ENCODE data around the gene CD300H. TPM values are rescaled to one million over a fixed set of nuclear protein-coding genes. Genes with fewer than 3 reads are reported as not detected.

Gene CD300H
- total RNA-seq, 2 donors from 2014 or later = not detected

GRCh38 chr17:74550602-74551001 is 16.7 kb downstream of the CD300H start:
- TF ChIP-seq CTCF (IDR thresholded peaks at IDR 0.05) = no peak
- Histone ChIP-seq H3K9me3 (no peaks in the 10 kb centered on the region), H3K36me3 (no peaks in the 10 kb centered on the region), H3K27me3 (replicated peaks; ENCODE audit: insufficient read depth) (no peaks in the 10 kb centered on the region), H3K4me3 (no peak overlapping the region), H3K4me1 (ENCODE audit: control insufficient read depth in 1 of 2, low read depth in 2 of 2) (no peaks in the 10 kb centered on the region), H3K27ac (no peak overlapping the region)
- DNase-seq (ENCODE audit: low spot score) = no peak
- ATAC-seq (ENCODE audit: insufficient number of reproducible peaks, low FRiP score, low read depth) = no peak

GRCh38 chr17:74549343-74549742 is 18.0 kb downstream of the CD300H start:
- no peaks in the 10 kb centered on the region for H3K36me3 ChIP-seq
- H3K27ac ChIP-seq = no peak overlapping the region
- H3K27me3 ChIP-seq (replicated peaks; ENCODE audit: insufficient read depth) = no peaks in the 10 kb centered on the region
- ATAC-seq (ENCODE audit: insufficient number of reproducible peaks, low FRiP score, low read depth) = no peak
- H3K4me1 ChIP-seq (ENCODE audit: control insufficient read depth in 1 of 2, low read depth in 2 of 2) = no peaks in the 10 kb centered on the region
- H3K9me3 ChIP-seq = no peaks in the 10 kb centered on the region
- DNase-seq (ENCODE audit: low spot score) = no peak
- no peak overlapping the region for H3K4me3 ChIP-seq
- no peak for TF ChIP-seq CTCF (IDR thresholded peaks at IDR 0.05)

- no peaks in the 10 kb centered on the region for H3K36me3 ChIP-seq
- no peak overlapping the region for H3K4me3 ChIP-seq
- no peaks in the 10 kb centered on the region for H3K27me3 ChIP-seq (replicated peaks; ENCODE audit: insufficient read depth)
- no peaks in the 10 kb centered on the region for H3K4me1 ChIP-seq (ENCODE audit: control insufficient read depth in 1 of 2, low read depth in 2 of 2)
- ATAC-seq (ENCODE audit: insufficient number of reproducible peaks, low FRiP score, low read depth) = no peak
- no peak overlapping the region for H3K27ac ChIP-seq
- no peak for DNase-seq (ENCODE audit: low spot score)
- no peak for TF ChIP-seq CTCF (IDR thresholded peaks at IDR 0.05)
- H3K9me3 ChIP-seq = no peaks in the 10 kb centered on the region
These were observed 19.6 kb downstream of the CD300H start for GRCh38 chr17:74547736-74548135.

- no peak for DNase-seq (ENCODE audit: low spot score)
- TF ChIP-seq CTCF (IDR thresholded peaks at IDR 0.05) = no peak
- Histone ChIP-seq H3K9me3 (no peaks in the 10 kb centered on the region), H3K27ac (no peak overlapping the region), H3K27me3 (replicated peaks; ENCODE audit: insufficient read depth) (no peaks in the 10 kb centered on the region), H3K4me1 (ENCODE audit: control insufficient read depth in 1 of 2, low read depth in 2 of 2) (no peaks in the 10 kb centered on the region), H3K36me3 (no peaks in the 10 kb centered on the region), H3K4me3 (no peak overlapping the region)
- no peak for ATAC-seq (ENCODE audit: insufficient number of reproducible peaks, low FRiP score, low read depth)
These were observed 20.0 kb downstream of the CD300H start for GRCh38 chr17:74547264-74547663.

- DNase-seq (ENCODE audit: low spot score) = no peak
- ATAC-seq (ENCODE audit: insufficient number of reproducible peaks, low FRiP score, low read depth) = no peak
- no peaks in the 10 kb centered on the region for H3K9me3 ChIP-seq
- no peaks in the 10 kb centered on the region for H3K36me3 ChIP-seq
- TF ChIP-seq CTCF (IDR thresholded peaks at IDR 0.05) = no peak
- H3K4me1 ChIP-seq (ENCODE audit: control insufficient read depth in 1 of 2, low read depth in 2 of 2) = no peaks in the 10 kb centered on the region
- H3K27me3 ChIP-seq (replicated peaks; ENCODE audit: insufficient read depth) = no peaks in the 10 kb centered on the region
- H3K4me3 ChIP-seq = no peak overlapping the region
- H3K27ac ChIP-seq = no peak overlapping the region
These were observed 20.7 kb downstream of the CD300H start for GRCh38 chr17:74546586-74546985.
